AG09319 (cell line): ENCODE results near the gene MICALL2.
A peak's percentile ranks its signal among the peaks of the same experiment; 100 is the strongest.

Experiments
- DNase-seq: peaks from one replicate; pipeline ENCODE4 v3.0.0-alpha.2; 2010; ENCODE audit warnings: low read depth; ENCODE audit errors: extremely low read depth
- CTCF ChIP-seq: IDR thresholded peaks from 2 replicates; pipeline ENCODE4 v1.5.1; 2011; ENCODE audit warnings: low read depth, mild to moderate bottlenecking, inconsistent platforms, low read length, moderate library complexity

Gene MICALL2

DNA sequence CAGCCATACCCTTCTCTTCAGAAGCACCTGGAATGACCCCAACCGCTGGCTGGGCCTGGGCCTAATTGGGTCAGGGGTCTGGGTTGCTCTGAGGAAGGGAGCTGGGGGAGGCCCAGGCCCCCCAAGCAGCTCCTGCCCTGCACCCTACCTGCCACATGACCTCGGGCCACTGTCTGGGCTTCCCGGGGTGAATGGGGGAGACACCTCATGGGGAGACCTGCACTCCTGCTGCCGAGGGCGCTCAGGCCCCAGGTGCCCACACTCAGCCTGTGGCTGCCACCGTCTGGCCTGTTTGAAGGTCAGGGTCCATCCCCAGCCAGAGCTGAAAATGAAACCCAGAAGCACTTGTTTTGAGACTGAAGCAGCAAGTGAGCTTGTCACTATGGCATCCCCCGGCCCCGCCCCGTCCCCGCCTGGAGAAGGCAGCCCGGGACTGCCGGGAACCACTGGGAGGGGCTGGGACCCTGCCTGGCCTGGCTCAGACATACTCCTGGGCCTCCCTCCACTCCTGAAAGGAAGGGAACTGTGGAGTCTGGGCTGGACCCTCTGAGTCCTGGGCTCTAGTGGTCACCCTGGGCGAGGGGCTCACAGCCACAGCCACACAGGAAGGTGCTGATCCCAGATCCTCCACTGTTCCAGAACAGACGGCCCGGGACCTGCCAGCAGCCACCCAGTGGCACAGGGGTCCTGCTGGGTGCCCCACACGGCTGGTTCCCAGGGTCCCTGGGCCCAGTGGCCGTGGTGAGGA lies 7.4 kb upstream of the MICALL2 start:
- peak; percentile 6; the same call in 1 of the 2 replicates for TF ChIP-seq CTCF
- peak; percentile 49 for DNase-seq

- no peak for DNase-seq
- no peak for TF ChIP-seq CTCF
Measured at GRCh38 chr7:1464694-1465093, 5.4 kb upstream of the MICALL2 start.

DNA sequence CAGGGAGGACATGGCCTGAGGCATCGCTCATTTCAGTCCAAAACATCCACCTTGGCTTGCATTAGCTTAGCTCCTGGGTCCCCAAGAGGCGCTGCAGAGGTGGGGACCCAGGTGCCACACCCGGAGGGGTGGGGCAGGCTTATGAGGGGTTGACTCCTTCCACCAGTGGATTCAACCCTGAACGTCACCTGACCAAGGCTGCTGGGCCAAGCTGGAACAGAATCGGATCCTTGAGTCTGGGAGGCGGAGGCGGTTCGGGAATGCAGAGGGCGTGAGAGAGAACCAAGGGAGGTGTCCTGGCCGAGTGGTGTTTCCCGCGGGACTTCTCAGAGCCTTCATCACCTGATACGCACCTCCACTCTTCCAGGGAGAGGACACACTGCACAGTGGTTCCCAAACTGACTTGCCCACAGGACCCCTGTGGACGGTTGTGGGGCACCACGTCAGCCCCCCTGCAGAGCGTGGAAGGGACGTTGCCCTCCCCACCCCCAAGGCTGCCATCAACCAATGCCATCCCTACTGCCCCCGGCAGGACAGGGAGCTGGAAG lies 4.5 kb upstream of the MICALL2 start:
- no peak for DNase-seq
- TF ChIP-seq CTCF: no peak

DNA sequence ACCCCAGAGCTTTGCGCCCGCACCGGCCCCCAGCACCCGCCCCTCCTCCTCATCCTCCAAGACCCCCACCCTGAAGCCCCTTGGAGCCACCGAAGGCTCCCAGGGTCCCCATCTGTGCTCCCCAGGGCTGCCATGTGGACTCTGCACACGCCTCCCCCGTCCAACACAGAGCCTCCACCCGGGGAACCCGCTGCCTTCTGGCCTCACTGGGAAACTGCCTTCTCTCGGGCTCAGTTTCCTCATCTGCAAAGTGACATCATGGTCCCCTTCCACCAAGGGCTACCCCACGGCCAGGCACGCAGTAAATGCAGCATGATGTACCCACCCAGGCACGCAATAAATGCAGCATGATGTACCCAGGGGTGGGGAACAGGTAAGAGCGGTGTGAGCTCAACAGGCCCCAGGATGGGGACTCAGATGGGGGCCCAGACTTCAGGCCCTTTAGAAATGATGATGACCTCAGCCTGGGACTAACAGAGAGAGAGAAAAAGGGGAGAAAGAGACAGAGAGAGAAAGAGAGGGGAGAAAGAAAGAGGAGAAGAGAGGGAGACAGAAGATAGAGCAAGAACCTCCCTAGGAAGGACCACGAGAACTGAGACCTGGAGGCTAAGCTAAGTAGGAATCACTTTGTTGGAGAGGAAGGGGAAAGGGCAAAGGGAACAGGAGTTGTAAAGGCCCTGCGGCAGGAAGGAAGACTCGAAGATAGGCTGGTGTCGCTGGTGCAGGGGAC lies 2.5 kb upstream of the MICALL2 start:
- TF ChIP-seq CTCF: no peak

DNA sequence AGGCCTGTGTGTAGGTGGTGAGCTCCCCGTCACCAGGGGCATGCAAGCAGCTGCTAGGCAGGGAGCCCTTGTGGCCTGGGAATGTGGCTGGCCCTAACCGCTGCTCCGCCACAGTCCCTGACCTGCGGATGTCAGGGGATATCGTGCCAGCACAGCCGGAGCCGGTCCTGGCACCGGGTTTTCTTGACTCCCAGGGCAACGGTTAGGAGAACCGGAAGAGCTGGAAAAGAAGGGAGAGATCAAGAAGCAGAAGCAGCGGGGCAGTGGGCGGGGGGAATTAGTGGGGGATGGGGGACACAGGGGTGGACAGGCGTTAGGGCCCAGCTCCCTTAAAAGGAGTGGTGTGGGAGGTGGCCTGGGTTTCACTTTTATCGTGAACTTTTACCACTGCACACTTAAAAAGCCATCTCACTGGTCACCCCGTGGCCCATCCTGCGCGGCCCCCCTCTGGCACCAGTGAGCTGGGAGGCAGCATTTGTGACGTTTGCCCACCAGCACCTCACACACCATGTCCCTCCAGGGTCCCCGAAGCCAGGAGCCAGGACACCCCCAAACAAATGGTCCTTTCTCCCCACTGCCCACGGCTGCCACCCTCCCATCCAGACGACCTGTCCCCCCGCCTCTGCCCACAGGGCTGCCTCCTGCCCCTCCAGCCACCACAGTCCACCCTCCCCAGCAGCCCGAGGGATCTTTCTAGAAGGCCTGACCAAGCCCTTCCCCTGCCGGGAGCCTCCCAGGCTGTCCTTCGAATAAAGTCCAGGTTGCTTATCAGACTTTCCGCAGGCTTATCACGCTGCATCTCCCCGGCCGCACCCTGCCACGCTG lies 1.8 kb upstream of the MICALL2 start:
- DNase-seq: peak; percentile 31
- no peak for TF ChIP-seq CTCF

More for the DNA sequence above, 2.5 kb upstream of the MICALL2 start:
- DNase-seq: no peak

DNA sequence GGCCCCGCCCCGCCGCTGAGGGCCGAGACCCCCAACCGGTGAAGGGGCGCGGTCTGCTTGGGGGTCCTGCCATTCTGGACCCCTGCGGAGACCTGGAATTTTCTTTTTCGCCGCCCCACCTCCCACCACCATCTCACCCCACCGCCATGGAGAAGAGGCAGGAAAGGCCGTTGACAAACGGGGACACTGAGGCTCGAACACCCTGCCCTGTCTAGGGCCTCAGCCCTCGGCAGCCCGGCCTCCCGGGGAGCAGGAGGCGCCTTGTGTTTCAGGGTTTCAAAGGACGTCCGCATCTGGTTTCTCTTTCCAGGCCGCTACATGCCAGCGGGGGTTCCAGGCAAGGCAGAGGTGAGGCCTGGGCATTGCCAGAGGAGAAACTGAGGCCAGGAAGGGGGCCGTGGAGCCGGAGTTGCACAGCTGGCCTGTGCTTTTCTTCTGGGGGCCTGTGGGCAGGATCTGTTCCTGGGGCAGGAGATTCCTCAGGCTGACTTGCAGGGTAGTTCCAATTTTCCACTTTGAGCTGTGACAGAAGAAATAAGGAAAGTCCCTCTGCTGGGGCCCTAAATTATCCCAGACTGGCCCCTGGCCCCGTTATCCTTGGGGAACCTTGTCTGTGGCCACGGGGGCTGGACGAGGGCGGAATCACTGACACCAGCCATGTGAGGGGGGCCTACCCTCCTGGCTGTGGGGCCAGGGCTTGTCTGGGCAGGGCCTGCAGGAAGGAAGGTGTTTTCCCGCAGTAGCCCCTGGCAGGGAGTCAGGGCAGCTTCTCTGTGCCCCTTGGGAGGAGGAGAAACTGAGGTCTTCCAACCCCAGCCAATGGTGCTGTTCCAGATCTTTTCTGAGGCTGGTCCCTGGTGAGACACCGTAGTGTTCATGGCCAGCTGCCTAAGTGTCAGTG lies 900 bp upstream of the MICALL2 start:
- DNase-seq: no peak
- TF ChIP-seq CTCF: no peak
